M059J (cell line): ENCODE data around the gene SPEM2. TPM values are rescaled to one million over a fixed set of nuclear protein-coding genes. Genes with fewer than 3 reads are reported as not detected.

Experiments
- DNase-seq: peaks from one replicate; pipeline ENCODE4 v3.0.0-alpha.2; 2012; ENCODE audit warnings: low read depth
- total RNA-seq: library from RNA; depleted of rRNA; stranded (reverse); fragments of >200 nt; shearing (Covaris generic); gene quantifications from 2 replicates; pipeline ENCODE4 v1.2.3, GENCODE V29; 2014

SPEM2 gene
- total RNA-seq, 1 experiment from 2014 or later, result not detected

GRCh38 chr17:7403977-7404736 is 21.3 kb upstream of the SPEM2 start, which contains the start of gene TMEM256:
TSS of gene TMEM256 (minus strand) at chr17:7404097. CDS start at chr17:7404084, 13 bp downstream.
- DNase-seq, result peak; percentile 99

GRCh38 chr17:7404737-7405349 is 20.6 kb upstream of the SPEM2 start:
- DNase-seq, result peak; percentile 26

GRCh38 chr17:7405350-7406234 is 19.8 kb upstream of the SPEM2 start:
- no peak for DNase-seq

GRCh38 chr17:7406235-7406825 is 19.1 kb upstream of the SPEM2 start:
- no peak for DNase-seq

- no peak for DNase-seq
Measured at GRCh38 chr17:7407082-7407481, 18.3 kb upstream of the SPEM2 start.

GRCh38 chr17:7407485-7408251 is 17.7 kb upstream of the SPEM2 start, which contains the start of gene NLGN2:
TSS of gene NLGN2 (plus strand) at chr17:7407845. CDS start at chr17:7408256, 411 bp downstream.
- DNase-seq, result no peak

GRCh38 chr17:7408252-7408727 is 17.1 kb upstream of the SPEM2 start:
- DNase-seq, result no peak

GRCh38 chr17:7408863-7409262 is 16.6 kb upstream of the SPEM2 start:
- DNase-seq, result no peak

GRCh38 chr17:7409716-7410115 is 15.7 kb upstream of the SPEM2 start:
- DNase-seq, result no peak

- no peak for DNase-seq
Measured at GRCh38 chr17:7410634-7411426, 14.6 kb upstream of the SPEM2 start.

GRCh38 chr17:7411427-7411750 is 14.0 kb upstream of the SPEM2 start:
- no peak for DNase-seq

- DNase-seq, result peak; percentile 83
Measured at GRCh38 chr17:7413346-7413985, 11.9 kb upstream of the SPEM2 start.

- no peak for DNase-seq
Measured at GRCh38 chr17:7414837-7415236, 10.6 kb upstream of the SPEM2 start.

- DNase-seq, result no peak
Measured at GRCh38 chr17:7415784-7416183, 9.6 kb upstream of the SPEM2 start.

GRCh38 chr17:7416323-7416722 is 9.1 kb upstream of the SPEM2 start:
- no peak for DNase-seq

- no peak for DNase-seq
Measured at GRCh38 chr17:7417056-7417655, 8.3 kb upstream of the SPEM2 start.

- DNase-seq, result no peak
Measured at GRCh38 chr17:7418472-7419152, 6.8 kb upstream of the SPEM2 start.

- no peak for DNase-seq
Measured at GRCh38 chr17:7419819-7420610, 5.4 kb upstream of the SPEM2 start, which contains the start of gene SPEM1. TSS of gene SPEM1 (plus strand) at chr17:7420324. CDS start at chr17:7420385, 61 bp downstream.
